ENCODE measurements around the gene KCTD20.

KCTD20 gene

DNA sequence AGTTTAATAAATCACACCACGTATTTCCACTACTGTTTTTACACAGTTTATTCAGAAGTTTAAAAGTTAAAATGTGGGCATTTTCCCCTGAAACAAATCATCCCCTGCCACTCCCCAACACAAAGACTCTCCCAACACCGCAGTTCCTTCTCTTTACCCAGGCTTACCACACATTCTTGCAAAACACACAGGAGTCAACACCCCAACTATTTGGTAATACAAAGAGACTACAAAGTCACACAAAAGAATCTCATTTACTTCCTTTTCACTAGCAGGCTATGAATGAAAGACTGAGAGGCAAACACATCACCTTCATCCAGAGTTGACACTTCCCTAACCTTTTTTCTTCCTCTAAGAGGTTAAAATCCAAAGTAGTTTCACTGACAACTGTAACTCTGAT is 51.1 kb downstream of the KCTD20 start:
- no peaks in the 10 kb centered on the region for H3K79me2 ChIP-seq (ENCODE audit: insufficient read depth, low read length)
- H4K20me1 ChIP-seq (ENCODE audit: insufficient read depth, low read length, poor library complexity, severe bottlenecking) = peaks cover 3% of the 10 kb centered on the region
- H3K4me2 ChIP-seq (ENCODE audit: low read depth, low read length, poor library complexity, severe bottlenecking) = no peak overlapping the region
- no peaks in the 10 kb centered on the region for H3K27me3 ChIP-seq (ENCODE audit: insufficient read depth, low read length, poor library complexity, severe bottlenecking)
- H3K36me3 ChIP-seq (ENCODE audit: insufficient read depth, low read length) = peaks cover 57% of the 10 kb centered on the region; the same call in 1 of the 2 replicates
- no peak for TF ChIP-seq CTCF (conservative IDR thresholded peaks at IDR 0.05; ENCODE audit: low read length)
- no peak for TF ChIP-seq EZH2phosphoT487 (IDR thresholded peaks at IDR 0.05; ENCODE audit: borderline replicate concordance)
- no peak overlapping the region for H2AFZ ChIP-seq (ENCODE audit: low read length)
- H3K9me2 ChIP-seq (replicated peaks; ENCODE audit: low read depth, low read length) = no peaks in the 10 kb centered on the region
- no peak overlapping the region for H3K4me3 ChIP-seq (ENCODE audit: low read length, poor library complexity, severe bottlenecking)
- no peaks in the 10 kb centered on the region for H3F3A ChIP-seq (ENCODE audit: low read depth)
- H3K9me3 ChIP-seq (ENCODE audit: insufficient read depth, low read depth, low read length) = no peaks in the 10 kb centered on the region
- H3K4me1 ChIP-seq (ENCODE audit: insufficient read depth, low read length, poor library complexity, severe bottlenecking) = no peaks in the 10 kb centered on the region
- H3K9ac ChIP-seq (ENCODE audit: low read depth, low read length, poor library complexity, severe bottlenecking) = no peak overlapping the region

GRCh38 chr6:36495086-36495485 is 52.3 kb downstream of the KCTD20 start:
- Histone ChIP-seq H3F3A (ENCODE audit: low read depth) (no peaks in the 10 kb centered on the region), H3K9me2 (replicated peaks; ENCODE audit: low read depth, low read length) (no peaks in the 10 kb centered on the region), H3K4me2 (ENCODE audit: low read depth, low read length, poor library complexity, severe bottlenecking) (no peak overlapping the region), H3K4me1 (ENCODE audit: insufficient read depth, low read length, poor library complexity, severe bottlenecking) (no peaks in the 10 kb centered on the region), H3K9me3 (ENCODE audit: insufficient read depth, low read depth, low read length) (no peaks in the 10 kb centered on the region), H3K36me3 (ENCODE audit: insufficient read depth, low read length) (peaks cover 64% of the 10 kb centered on the region; the same call in 1 of the 2 replicates), H3K27me3 (ENCODE audit: insufficient read depth, low read length, poor library complexity, severe bottlenecking) (no peaks in the 10 kb centered on the region), H3K9ac (ENCODE audit: low read depth, low read length, poor library complexity, severe bottlenecking) (no peak overlapping the region), H3K79me2 (ENCODE audit: insufficient read depth, low read length) (no peaks in the 10 kb centered on the region), H4K20me1 (ENCODE audit: insufficient read depth, low read length, poor library complexity, severe bottlenecking) (peaks cover 3% of the 10 kb centered on the region), H2AFZ (ENCODE audit: low read length) (no peak overlapping the region), H3K4me3 (ENCODE audit: low read length, poor library complexity, severe bottlenecking) (no peak overlapping the region)
- no peak for TF ChIP-seq CTCF (conservative IDR thresholded peaks at IDR 0.05; ENCODE audit: low read length)
- TF ChIP-seq EZH2phosphoT487 (IDR thresholded peaks at IDR 0.05; ENCODE audit: borderline replicate concordance) = no peak

- TF ChIP-seq EZH2phosphoT487 (IDR thresholded peaks at IDR 0.05; ENCODE audit: borderline replicate concordance) (no peak), CTCF (conservative IDR thresholded peaks at IDR 0.05; ENCODE audit: low read length) (no peak)
- Histone ChIP-seq H4K20me1 (ENCODE audit: insufficient read depth, low read length, poor library complexity, severe bottlenecking) (no peaks in the 10 kb centered on the region), H3K36me3 (ENCODE audit: insufficient read depth, low read length) (peaks cover 60% of the 10 kb centered on the region; the same call in 1 of the 2 replicates), H3K9me3 (ENCODE audit: insufficient read depth, low read depth, low read length) (no peaks in the 10 kb centered on the region), H3K9me2 (replicated peaks; ENCODE audit: low read depth, low read length) (no peaks in the 10 kb centered on the region), H3K79me2 (ENCODE audit: insufficient read depth, low read length) (no peaks in the 10 kb centered on the region), H3K4me3 (ENCODE audit: low read length, poor library complexity, severe bottlenecking) (no peak overlapping the region), H3K9ac (ENCODE audit: low read depth, low read length, poor library complexity, severe bottlenecking) (no peak overlapping the region), H3K27me3 (ENCODE audit: insufficient read depth, low read length, poor library complexity, severe bottlenecking) (no peaks in the 10 kb centered on the region), H2AFZ (ENCODE audit: low read length) (no peak overlapping the region), H3F3A (ENCODE audit: low read depth) (no peaks in the 10 kb centered on the region), H3K4me1 (ENCODE audit: insufficient read depth, low read length, poor library complexity, severe bottlenecking) (no peaks in the 10 kb centered on the region), H3K4me2 (ENCODE audit: low read depth, low read length, poor library complexity, severe bottlenecking) (no peak overlapping the region)
These were observed 57.1 kb downstream of the KCTD20 start for GRCh38 chr6:36499918-36500317.
